RWPE1 (cell line): ENCODE measurements around the gene SLX1B.
"Not testable (repeated sequence)": the region's sequence is repeated elsewhere in the genome, so short reads cannot be mapped to it uniquely, and the experiment has no call there.

Source experiments
- CTCF ChIA-PET: fragments of 350-600 bp; sonication (Branson Sonifier 250); formaldehyde crosslinking; extraction: SDS; loops from one replicate; lab custom pipeline; 2021; lab: Yijun Ruan, JAX
- POLR2A ChIA-PET: fragments of 400-600 bp; formaldehyde crosslinking; extraction: SDS; loops from one replicate; lab custom pipeline; 2020; ENCODE audit warnings: antibody characterized with exemption; ENCODE audit not compliant: low non-redundant PET; lab: Yijun Ruan, JAX
- DNase-seq: peaks from one replicate; pipeline ENCODE4 v3.0.0; 2012; ENCODE audit warnings: low spot score
- H3K27ac ChIP-seq: fragments of 450-650 bp; 2 replicates; pipeline ENCODE4 v1.5.1; 2017

SLX1B gene

GRCh38 chr16:29454269-29454668 lies at the start of gene SLX1B, which contains the start of gene BOLA2:
Gene SLX1B, plus strand, starts transcription at chr16:29454533.
Gene BOLA2, minus strand, starts transcription at chr16:29454351. Its CDS starts 98 bp downstream, at chr16:29454253.
- H3K27ac ChIP-seq, DNase-seq, POLR2A ChIA-PET, CTCF ChIA-PET: not testable (repeated sequence)

GRCh38 chr16:29405249-29405648 lies 49.1 kb upstream of the SLX1B start:
- H3K27ac ChIP-seq, CTCF ChIA-PET, POLR2A ChIA-PET: not testable (repeated sequence)
- peak; percentile 22 for DNase-seq

- DNase-seq, H3K27ac ChIP-seq, CTCF ChIA-PET, POLR2A ChIA-PET: not testable (repeated sequence)
Observed at GRCh38 chr16:29423587-29423986, 30.7 kb upstream of the SLX1B start.

GRCh38 chr16:29425390-29425789 lies 28.9 kb upstream of the SLX1B start:
- H3K27ac ChIP-seq, DNase-seq, POLR2A ChIA-PET: not testable (repeated sequence)

GRCh38 chr16:29453754-29454153 lies 579 bp upstream of the SLX1B start:
- H3K27ac ChIP-seq, POLR2A ChIA-PET, CTCF ChIA-PET, DNase-seq: not testable (repeated sequence)

More at GRCh38 chr16:29425390-29425789, 28.9 kb upstream of the SLX1B start:
- CTCF ChIA-PET = not testable (repeated sequence)

- H3K27ac ChIP-seq, CTCF ChIA-PET, DNase-seq, POLR2A ChIA-PET: not testable (repeated sequence)
Observed at GRCh38 chr16:29454828-29455227, 495 bp downstream of the SLX1B start.

GRCh38 chr16:29457660-29458059 lies 3.3 kb downstream of the SLX1B start:
- H3K27ac ChIP-seq, POLR2A ChIA-PET, CTCF ChIA-PET, DNase-seq: not testable (repeated sequence)

- CTCF ChIA-PET, DNase-seq, H3K27ac ChIP-seq, POLR2A ChIA-PET: not testable (repeated sequence)
Observed at GRCh38 chr16:29459706-29460646, 5.6 kb downstream of the SLX1B start, which contains the start of gene SULT1A4. Gene SULT1A4, plus strand, starts transcription at chr16:29459913. Its CDS starts 1,473 bp downstream, at chr16:29461386.

GRCh38 chr16:29460647-29461030 lies 6.3 kb downstream of the SLX1B start:
- POLR2A ChIA-PET, CTCF ChIA-PET, DNase-seq, H3K27ac ChIP-seq: not testable (repeated sequence)

- H3K27ac ChIP-seq, POLR2A ChIA-PET, DNase-seq, CTCF ChIA-PET: not testable (repeated sequence)
Observed at GRCh38 chr16:29465985-29466824, 11.9 kb downstream of the SLX1B start.

GRCh38 chr16:29466904-29467303 lies 12.6 kb downstream of the SLX1B start:
- POLR2A ChIA-PET, DNase-seq, CTCF ChIA-PET, H3K27ac ChIP-seq: not testable (repeated sequence)

- H3K27ac ChIP-seq, DNase-seq, CTCF ChIA-PET, POLR2A ChIA-PET: not testable (repeated sequence)
Observed at GRCh38 chr16:29467654-29468366, 13.5 kb downstream of the SLX1B start.

- POLR2A ChIA-PET, DNase-seq, H3K27ac ChIP-seq, CTCF ChIA-PET: not testable (repeated sequence)
Observed at GRCh38 chr16:29469660-29470059, 15.3 kb downstream of the SLX1B start.

GRCh38 chr16:29472065-29472464 lies 17.7 kb downstream of the SLX1B start:
- DNase-seq, H3K27ac ChIP-seq, CTCF ChIA-PET, POLR2A ChIA-PET: not testable (repeated sequence)

- H3K27ac ChIP-seq, POLR2A ChIA-PET, CTCF ChIA-PET, DNase-seq: not testable (repeated sequence)
Observed at GRCh38 chr16:29482276-29482675, 27.9 kb downstream of the SLX1B start.

- DNase-seq, CTCF ChIA-PET, POLR2A ChIA-PET: not testable (repeated sequence)
- peak within 1 kb of the TSS; percentile 59 for H3K27ac ChIP-seq
Observed at GRCh38 chr16:29506308-29506707, 52.0 kb downstream of the SLX1B start, which contains the start of gene NPIPB12. Gene NPIPB12, minus strand, starts transcription at chr16:29506408.
